NCI-H128 (cell line): Measurements from ENCODE around the gene C1orf87.

ENCODE experiments used
- DNase-seq: peaks from one replicate; lab custom pipeline; 2025; ENCODE audit not compliant: unreplicated experiment; lab: John Stamatoyannopoulos, UW

The C1orf87 gene

GRCh38 chr1:60065199-60065598, 8.4 kb downstream of the C1orf87 start:
- no peak for DNase-seq

GRCh38 chr1:60063561-60063960, 10.0 kb downstream of the C1orf87 start:
- no peak for DNase-seq

- peak; percentile 81 for DNase-seq
Measured at GRCh38 chr1:60059468-60059867, 14.1 kb downstream of the C1orf87 start.

GRCh38 chr1:60055336-60055735, 18.2 kb downstream of the C1orf87 start:
- no peak for DNase-seq

GRCh38 chr1:60054374-60054773, 19.2 kb downstream of the C1orf87 start:
- DNase-seq, result no peak

GRCh38 chr1:60052601-60053000, 21.0 kb downstream of the C1orf87 start:
- DNase-seq, result no peak

- DNase-seq, result no peak
Measured at GRCh38 chr1:60051191-60051590, 22.4 kb downstream of the C1orf87 start.

GRCh38 chr1:60049188-60049587, 24.4 kb downstream of the C1orf87 start:
- no peak for DNase-seq

GRCh38 chr1:60044881-60045280, 28.7 kb downstream of the C1orf87 start:
- DNase-seq, result no peak

- no peak for DNase-seq
Measured at GRCh38 chr1:60041783-60042182, 31.8 kb downstream of the C1orf87 start.

GRCh38 chr1:60037669-60038068, 35.9 kb downstream of the C1orf87 start:
- DNase-seq, result no peak

GRCh38 chr1:60036856-60037460, 36.6 kb downstream of the C1orf87 start:
- no peak for DNase-seq

GRCh38 chr1:60035921-60036320, 37.6 kb downstream of the C1orf87 start:
- DNase-seq, result no peak

GRCh38 chr1:60034999-60035398, 38.6 kb downstream of the C1orf87 start:
- DNase-seq, result no peak

GRCh38 chr1:60033066-60033465, 40.5 kb downstream of the C1orf87 start:
- DNase-seq, result no peak

GRCh38 chr1:60031146-60031545, 42.4 kb downstream of the C1orf87 start:
- no peak for DNase-seq

- no peak for DNase-seq
Measured at GRCh38 chr1:60025552-60025951, 48.0 kb downstream of the C1orf87 start.

GRCh38 chr1:60017508-60018205, 55.9 kb downstream of the C1orf87 start:
- DNase-seq, result no peak

GRCh38 chr1:60010690-60011089, 62.9 kb downstream of the C1orf87 start:
- no peak for DNase-seq

GRCh38 chr1:60008500-60008899, 65.1 kb downstream of the C1orf87 start:
- DNase-seq, result no peak

GRCh38 chr1:60000625-60001024, 72.9 kb downstream of the C1orf87 start:
- no peak for DNase-seq

GRCh38 chr1:59999746-60000145, 73.8 kb downstream of the C1orf87 start:
- DNase-seq, result no peak

GRCh38 chr1:59999006-59999405, 74.6 kb downstream of the C1orf87 start:
- DNase-seq, result no peak
